Stimulated activated CD8-positive, alpha-beta memory T cell treated with anti-CD3 and anti-CD28 coated beads, Interleukin-15, amount 100 ng/mL, for 1 hour (primary cell): ENCODE data around the gene BASP1.
"Not testable (repeated sequence)": the region's sequence is repeated elsewhere in the genome, so short reads cannot be mapped to it uniquely, and the experiment has no call there.

Source experiments
- DNase-seq: peaks from one replicate; pipeline ENCODE4 v3.0.0-alpha.2; 2020; ENCODE audit warnings: low read depth

Gene BASP1

GRCh38 chr5:17289681-17290539, 72.5 kb downstream of the BASP1 start:
- DNase-seq = no peak

GRCh38 chr5:17290540-17290974, 73.1 kb downstream of the BASP1 start:
- no peak for DNase-seq

- no peak for DNase-seq
Observed at GRCh38 chr5:17292434-17293015, 75.1 kb downstream of the BASP1 start.

- DNase-seq = no peak
Observed at GRCh38 chr5:17294639-17295311, 77.3 kb downstream of the BASP1 start.

GRCh38 chr5:17295671-17296070, 78.2 kb downstream of the BASP1 start:
- no peak for DNase-seq

- no peak for DNase-seq
Observed at GRCh38 chr5:17302106-17302505, 84.7 kb downstream of the BASP1 start.

- DNase-seq = no peak
Observed at GRCh38 chr5:17302604-17303003, 85.2 kb downstream of the BASP1 start.

GRCh38 chr5:17304282-17304681, 86.9 kb downstream of the BASP1 start:
- DNase-seq = no peak

- no peak for DNase-seq
Observed at GRCh38 chr5:17305017-17305416, 87.6 kb downstream of the BASP1 start.

GRCh38 chr5:17305964-17306725, 88.7 kb downstream of the BASP1 start:
- no peak for DNase-seq

- DNase-seq = no peak
Observed at GRCh38 chr5:17306726-17307091, 89.3 kb downstream of the BASP1 start.

- not testable (repeated sequence) for DNase-seq
Observed at GRCh38 chr5:17307440-17307839, 90.0 kb downstream of the BASP1 start.

GRCh38 chr5:17308326-17309065, 91.1 kb downstream of the BASP1 start:
- DNase-seq = no peak

- DNase-seq = no peak
Observed at GRCh38 chr5:17309462-17309861, 92.0 kb downstream of the BASP1 start.

GRCh38 chr5:17310502-17310901, 93.1 kb downstream of the BASP1 start:
- DNase-seq = not testable (repeated sequence)

GRCh38 chr5:17311811-17312210, 94.4 kb downstream of the BASP1 start:
- not testable (repeated sequence) for DNase-seq

GRCh38 chr5:17312358-17312757, 94.9 kb downstream of the BASP1 start:
- DNase-seq = no peak

- DNase-seq = no peak
Observed at GRCh38 chr5:17314907-17315471, 97.6 kb downstream of the BASP1 start.

- no peak for DNase-seq
Observed at GRCh38 chr5:17315710-17316221, 98.3 kb downstream of the BASP1 start.

GRCh38 chr5:17316970-17317459, 99.6 kb downstream of the BASP1 start:
- no peak for DNase-seq

- no peak for DNase-seq
Observed at GRCh38 chr5:17317473-17317872, 100.0 kb downstream of the BASP1 start.
